ELF-1 (cell line): ENCODE results near the gene TBX19.
A peak's percentile ranks its signal among the peaks of the same experiment; 100 is the strongest.

Source experiments
- DNase-seq: peaks from one replicate; pipeline ENCODE4 v3.0.0-alpha.2; 2016; ENCODE audit warnings: low read depth, low spot score

Gene TBX19

GRCh38 chr1:168281603-168282325, 1.1 kb downstream of the TBX19 start:
- DNase-seq = no peak

- peak; percentile 72 for DNase-seq
Observed at GRCh38 chr1:168285521-168285790, 4.8 kb downstream of the TBX19 start.

GRCh38 chr1:168285971-168286927, 5.6 kb downstream of the TBX19 start:
- DNase-seq = no peak

- DNase-seq = no peak
Observed at GRCh38 chr1:168287237-168287664, 6.6 kb downstream of the TBX19 start.

- DNase-seq = no peak
Observed at GRCh38 chr1:168288311-168289052, 7.8 kb downstream of the TBX19 start.

- DNase-seq = no peak
Observed at GRCh38 chr1:168291222-168291837, 10.7 kb downstream of the TBX19 start.

GRCh38 chr1:168293356-168293755, 12.7 kb downstream of the TBX19 start:
- no peak for DNase-seq

GRCh38 chr1:168295411-168296114, 14.9 kb downstream of the TBX19 start:
- DNase-seq = no peak

- DNase-seq = no peak
Observed at GRCh38 chr1:168297019-168297730, 16.5 kb downstream of the TBX19 start.

- DNase-seq = no peak
Observed at GRCh38 chr1:168298446-168298845, 17.8 kb downstream of the TBX19 start.

GRCh38 chr1:168300626-168301025, 19.9 kb downstream of the TBX19 start:
- no peak for DNase-seq

- peak; percentile 73 for DNase-seq
Observed at GRCh38 chr1:168301664-168302320, 21.1 kb downstream of the TBX19 start.

GRCh38 chr1:168303716-168304540, 23.3 kb downstream of the TBX19 start:
- DNase-seq = no peak

- DNase-seq = no peak
Observed at GRCh38 chr1:168304865-168305264, 24.2 kb downstream of the TBX19 start.

GRCh38 chr1:168312718-168313604, 32.3 kb downstream of the TBX19 start:
- DNase-seq = no peak

- no peak for DNase-seq
Observed at GRCh38 chr1:168316142-168316541, 35.5 kb downstream of the TBX19 start.

- no peak for DNase-seq
Observed at GRCh38 chr1:168317309-168317708, 36.6 kb downstream of the TBX19 start.

GRCh38 chr1:168319691-168320090, 39.0 kb downstream of the TBX19 start:
- DNase-seq = peak; percentile 33
